AG09309 (cell line): ENCODE data around the gene CDC5L.

ENCODE experiments used
- DNase-seq: peaks from one replicate; pipeline ENCODE4 v3.0.0-alpha.2; 2010; ENCODE audit warnings: low read depth
- H3K4me3 ChIP-seq: 2 replicates; pipeline ENCODE4 v1.5.1; 2011; ENCODE audit warnings: mild to moderate bottlenecking, low read depth, low read length, moderate library complexity; ENCODE audit not compliant: control insufficient read depth
- CTCF ChIP-seq: IDR thresholded peaks from 2 replicates; pipeline ENCODE4 v1.5.1; 2011; ENCODE audit warnings: mild to moderate bottlenecking, low read depth, low read length, inconsistent platforms; ENCODE audit not compliant: insufficient read depth, control insufficient read depth; ENCODE audit errors: missing control alignments

The CDC5L gene

DNA sequence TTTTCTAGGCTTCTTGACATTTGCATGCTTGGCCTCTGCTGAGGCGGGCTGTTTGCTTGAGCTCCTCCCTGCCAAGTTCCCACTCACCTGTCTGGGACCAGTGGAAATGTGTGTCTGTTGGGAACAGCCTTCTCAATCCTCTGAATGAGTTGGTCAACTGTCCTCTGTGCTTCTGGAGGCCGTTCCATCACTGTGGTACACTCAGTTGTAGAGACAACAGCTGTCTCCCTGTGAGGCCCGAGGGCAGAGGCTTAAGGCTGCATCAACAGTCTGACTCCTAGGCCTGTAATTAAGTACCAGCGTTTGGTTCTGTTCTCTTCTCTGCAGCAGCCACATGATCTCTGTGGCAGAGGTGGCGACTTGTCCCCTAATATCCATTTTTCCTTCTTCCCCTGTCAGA is 110.9 kb downstream of the CDC5L start:
- H3K4me3 ChIP-seq: no peak overlapping the region
- TF ChIP-seq CTCF: no peak
- DNase-seq: no peak

DNA sequence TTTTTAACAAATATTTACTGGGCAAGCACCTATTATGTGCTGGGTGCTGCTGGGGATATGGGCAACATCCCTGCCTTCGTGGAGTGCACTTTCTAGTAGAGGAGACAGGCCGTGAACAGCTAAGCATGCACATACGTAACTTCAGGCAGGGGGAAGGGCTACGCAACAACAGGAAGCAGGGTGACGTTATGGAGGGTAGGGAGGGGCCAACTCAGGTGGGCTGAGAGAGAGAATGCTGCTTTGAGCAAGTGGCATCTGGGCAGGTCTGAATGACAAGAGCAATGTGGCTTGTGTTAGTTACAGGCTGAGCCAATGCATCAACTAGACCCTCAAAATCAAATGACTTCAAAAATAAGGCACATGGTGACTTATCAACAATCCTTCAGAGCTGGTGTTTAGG is 112.1 kb downstream of the CDC5L start:
- H3K4me3 ChIP-seq: no peak overlapping the region
- no peak for TF ChIP-seq CTCF
- no peak for DNase-seq
